NCI-H146 (cell line): Measurements from ENCODE around the gene EFNB3.
A peak's percentile ranks its signal among the peaks of the same experiment; 100 is the strongest.

Source experiments
- DNase-seq: peaks from one replicate; lab custom pipeline; 2025; lab: John Stamatoyannopoulos, UW

Gene EFNB3

DNA sequence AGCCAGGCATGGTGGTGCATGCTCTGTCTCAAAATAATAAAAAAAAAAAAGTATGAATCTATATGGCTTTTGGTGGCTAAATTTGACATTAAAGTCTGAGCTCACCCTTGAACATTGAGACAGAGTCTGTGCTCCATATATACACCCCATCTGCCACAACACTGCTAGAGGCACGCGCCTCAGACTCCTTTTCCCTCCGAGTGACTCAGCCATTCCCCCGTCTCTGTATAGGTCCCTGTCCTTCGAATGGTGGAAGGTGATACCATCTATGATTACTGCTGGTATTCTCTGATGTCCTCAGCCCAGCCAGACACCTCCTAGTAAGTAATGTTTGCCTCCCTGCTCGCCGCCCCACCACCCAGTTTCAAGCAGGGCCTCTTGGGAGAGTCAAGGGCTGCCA is 4.5 kb upstream of the EFNB3 start:
- no peak for DNase-seq

DNA sequence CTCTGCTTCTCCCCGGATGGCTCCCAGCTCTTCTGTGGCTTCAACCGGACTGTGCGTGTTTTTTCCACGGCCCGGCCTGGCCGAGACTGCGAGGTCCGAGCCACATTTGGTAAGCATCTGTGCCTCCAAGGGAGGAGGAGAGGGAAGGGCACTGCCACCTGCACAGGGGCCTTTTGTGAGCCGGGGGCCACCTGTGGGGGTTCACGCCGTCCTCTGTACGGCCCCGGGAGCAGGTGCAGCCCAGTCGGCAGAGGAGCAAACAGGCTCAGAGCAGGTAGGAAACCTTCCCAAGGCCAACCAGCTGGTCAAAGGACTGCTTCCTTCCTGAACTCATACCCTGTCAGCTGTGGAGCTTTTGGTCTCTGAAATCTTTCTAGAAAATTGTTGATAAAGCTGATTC is 3.3 kb upstream of the EFNB3 start:
- DNase-seq = no peak

DNA sequence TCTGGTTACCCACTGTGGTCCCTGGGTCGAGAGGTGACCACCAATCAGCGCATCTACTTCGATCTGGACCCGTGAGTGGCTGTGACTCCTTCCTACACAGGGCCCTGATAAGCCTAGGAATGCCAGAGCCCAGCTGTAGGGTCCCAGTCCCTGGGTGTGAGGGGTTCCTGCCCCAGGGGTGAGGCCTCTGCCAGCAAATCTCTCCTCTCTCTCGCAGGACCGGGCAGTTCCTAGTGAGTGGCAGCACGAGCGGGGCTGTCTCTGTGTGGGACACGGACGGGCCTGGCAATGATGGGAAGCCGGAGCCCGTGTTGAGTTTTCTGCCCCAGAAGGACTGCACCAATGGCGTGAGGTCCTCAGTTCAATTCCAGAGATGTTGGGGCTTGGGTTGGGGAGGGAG is 2.2 kb upstream of the EFNB3 start:
- no peak for DNase-seq

DNA sequence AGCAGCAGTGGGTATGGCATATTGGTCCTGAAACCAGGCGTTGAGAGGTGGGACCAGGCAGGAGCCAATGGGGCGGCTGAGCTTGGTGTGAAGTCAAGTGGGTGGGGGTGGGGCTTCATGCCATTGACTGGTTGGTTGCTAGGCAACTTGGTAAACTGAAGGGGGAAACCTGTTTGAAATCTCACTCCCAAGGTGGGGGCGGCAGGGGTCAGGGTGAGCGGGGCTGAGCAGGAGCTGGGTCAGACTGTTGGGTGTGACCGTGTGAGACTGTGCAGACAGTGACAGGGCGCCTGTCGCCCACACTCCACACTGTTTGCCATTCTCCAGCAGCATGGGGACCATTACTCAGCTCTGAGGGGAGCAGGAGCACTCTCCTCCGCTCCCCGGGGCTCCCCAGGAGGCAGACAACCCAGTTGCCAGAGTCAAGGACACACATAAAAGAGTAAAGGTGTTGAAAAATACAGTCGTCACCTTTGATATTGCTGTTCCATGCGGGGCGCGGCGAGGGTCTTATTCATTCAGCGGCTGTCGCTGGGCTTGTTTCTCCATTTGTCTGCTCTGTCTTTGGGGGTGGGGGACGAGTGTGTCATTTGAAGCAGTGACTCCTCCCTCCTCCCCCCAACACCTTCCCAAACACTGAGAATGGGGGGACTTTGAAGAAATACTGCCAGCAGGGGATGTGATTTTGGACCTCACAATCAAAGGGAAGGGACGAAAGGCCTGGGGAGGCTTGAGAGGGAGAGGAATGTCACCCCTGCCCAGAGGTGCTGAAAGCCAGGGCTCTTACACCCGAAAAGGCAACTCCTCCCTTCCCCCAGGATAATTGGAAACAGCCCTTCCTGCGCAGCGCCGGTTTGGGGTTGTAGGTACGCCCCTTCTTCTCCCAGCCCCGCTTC is 1.2 kb upstream of the EFNB3 start:
- peak; percentile 40 for DNase-seq

DNA sequence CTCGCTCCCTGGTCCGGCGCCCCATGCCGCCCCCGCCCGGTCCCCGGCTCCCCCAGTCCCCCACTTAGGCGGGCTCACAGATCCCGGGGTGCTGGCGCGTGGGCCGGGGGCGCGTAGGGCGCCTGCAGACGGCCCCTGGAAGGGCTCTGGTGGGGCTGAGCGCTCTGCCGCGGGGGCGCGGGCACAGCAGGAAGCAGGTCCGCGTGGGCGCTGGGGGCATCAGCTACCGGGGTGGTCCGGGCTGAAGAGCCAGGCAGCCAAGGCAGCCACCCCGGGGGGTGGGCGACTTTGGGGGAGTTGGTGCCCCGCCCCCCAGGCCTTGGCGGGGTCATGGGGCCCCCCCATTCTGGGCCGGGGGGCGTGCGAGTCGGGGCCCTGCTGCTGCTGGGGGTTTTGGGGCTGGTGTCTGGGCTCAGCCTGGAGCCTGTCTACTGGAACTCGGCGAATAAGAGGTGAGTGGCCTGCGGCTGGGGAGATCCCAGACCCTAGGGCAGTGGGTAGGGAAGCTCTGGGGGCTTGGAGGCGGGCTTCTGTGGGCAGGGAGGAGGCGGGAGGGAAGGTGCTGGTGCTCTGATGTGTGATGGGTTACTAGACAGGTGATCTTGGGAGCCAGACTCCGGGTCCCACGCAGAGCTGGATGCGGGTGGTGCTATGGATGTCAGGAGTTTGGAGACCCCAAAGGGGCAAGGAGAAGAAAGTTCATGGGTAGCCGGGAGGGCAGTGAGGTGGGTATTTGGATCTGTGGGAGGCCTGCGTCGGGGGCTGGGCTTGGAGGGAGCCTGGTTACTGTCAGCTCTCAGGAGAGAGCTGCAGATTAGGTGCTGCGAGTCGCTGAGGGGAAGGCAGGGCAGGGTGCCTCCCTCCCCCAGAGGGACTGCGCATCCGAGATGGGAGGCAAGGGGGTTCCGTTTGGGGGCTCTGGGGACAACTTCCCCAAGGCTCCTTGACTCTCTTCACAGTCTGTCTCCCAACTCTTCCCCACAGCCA is 560 bp downstream of the EFNB3 start:
- DNase-seq = peak; percentile 32

DNA sequence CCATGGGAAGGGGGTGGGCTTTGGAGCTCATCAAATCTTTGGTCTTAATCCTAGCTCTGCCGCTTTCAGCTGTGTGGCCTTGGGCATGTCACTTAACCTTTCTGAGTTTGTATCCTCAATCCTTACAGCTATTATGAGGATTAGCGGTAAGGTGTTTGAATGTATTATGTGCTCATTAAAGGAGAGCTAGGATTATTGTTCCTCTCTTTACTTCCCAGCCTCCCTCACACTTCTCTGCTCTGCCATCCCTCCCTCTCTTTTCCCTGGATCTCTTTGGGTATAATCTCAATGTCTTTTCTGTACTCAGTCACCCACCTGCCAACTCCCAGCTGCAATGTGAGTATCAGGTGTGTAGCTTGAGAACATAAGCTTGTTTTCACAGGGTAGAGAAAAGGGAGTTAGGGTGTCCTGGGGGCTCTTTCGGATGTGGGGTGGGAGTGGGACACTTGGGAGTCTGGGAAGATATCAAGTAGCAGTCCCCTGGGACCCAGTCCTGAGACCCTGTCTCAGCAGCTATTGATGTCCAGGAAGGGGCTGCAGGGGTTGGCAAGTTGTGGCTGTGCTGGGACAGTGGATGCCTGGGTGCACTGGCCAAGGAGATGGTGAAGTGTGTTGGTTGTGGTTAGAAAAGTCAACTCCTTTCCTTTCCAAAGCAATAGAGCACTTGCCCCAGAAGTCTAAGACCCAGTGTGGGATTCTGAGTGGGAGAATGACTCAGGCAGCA is 1.8 kb downstream of the EFNB3 start:
- DNase-seq = no peak

DNA sequence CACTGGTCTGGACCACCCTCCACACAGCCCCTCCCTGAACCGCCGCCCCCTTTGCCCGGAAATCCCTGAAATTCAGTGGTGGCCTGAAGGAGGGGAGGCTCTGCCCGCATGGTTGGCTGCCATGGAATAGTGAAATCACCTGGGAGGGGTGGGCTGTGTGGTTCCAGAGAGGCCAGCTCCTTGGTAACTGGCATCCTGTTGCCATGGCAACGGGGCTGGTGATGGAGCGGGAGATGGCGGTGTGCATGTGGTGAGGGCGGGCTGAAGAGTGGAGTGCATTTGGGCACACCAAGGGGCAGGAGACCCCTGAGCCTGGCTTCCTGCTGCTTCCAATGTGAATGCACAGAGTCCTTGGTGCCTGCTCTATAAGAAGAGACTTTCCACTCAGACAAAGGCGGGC is 2.4 kb downstream of the EFNB3 start:
- peak; percentile 10 for DNase-seq

DNA sequence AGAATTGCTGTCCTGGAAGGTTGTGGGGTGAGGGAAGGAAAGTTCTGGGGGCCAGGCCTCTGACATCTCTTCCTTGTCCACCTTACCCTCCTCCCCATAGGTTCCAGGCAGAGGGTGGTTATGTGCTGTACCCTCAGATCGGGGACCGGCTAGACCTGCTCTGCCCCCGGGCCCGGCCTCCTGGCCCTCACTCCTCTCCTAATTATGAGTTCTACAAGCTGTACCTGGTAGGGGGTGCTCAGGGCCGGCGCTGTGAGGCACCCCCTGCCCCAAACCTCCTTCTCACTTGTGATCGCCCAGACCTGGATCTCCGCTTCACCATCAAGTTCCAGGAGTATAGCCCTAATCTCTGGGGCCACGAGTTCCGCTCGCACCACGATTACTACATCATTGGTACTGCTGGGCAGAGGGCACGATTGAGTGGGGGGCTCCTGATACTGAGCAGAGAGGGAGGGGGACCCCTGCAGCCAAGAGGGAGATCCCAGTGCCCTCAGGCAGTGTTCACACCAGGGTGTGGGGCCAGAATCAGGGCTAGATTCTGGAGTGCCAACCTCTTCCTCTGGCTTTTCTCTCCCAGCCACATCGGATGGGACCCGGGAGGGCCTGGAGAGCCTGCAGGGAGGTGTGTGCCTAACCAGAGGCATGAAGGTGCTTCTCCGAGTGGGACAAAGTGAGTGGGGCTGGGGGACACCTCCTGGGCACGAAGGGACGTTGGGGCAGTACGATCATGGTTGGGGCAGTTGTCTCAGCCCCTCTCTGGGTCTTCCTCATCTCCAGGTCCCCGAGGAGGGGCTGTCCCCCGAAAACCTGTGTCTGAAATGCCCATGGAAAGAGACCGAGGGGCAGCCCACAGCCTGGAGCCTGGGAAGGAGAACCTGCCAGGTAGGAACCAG is 3.1 kb downstream of the EFNB3 start:
- DNase-seq = no peak

DNA sequence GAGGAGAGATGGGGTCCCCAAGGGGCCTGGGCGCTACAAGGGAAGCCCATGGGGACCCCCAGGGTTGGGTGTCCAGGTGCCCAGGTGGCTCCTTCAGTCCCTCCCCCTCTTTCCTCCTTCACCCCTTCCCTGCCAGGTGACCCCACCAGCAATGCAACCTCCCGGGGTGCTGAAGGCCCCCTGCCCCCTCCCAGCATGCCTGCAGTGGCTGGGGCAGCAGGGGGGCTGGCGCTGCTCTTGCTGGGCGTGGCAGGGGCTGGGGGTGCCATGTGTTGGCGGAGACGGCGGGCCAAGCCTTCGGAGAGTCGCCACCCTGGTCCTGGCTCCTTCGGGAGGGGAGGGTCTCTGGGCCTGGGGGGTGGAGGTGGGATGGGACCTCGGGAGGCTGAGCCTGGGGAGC is 4.0 kb downstream of the EFNB3 start:
- no peak for DNase-seq

DNA sequence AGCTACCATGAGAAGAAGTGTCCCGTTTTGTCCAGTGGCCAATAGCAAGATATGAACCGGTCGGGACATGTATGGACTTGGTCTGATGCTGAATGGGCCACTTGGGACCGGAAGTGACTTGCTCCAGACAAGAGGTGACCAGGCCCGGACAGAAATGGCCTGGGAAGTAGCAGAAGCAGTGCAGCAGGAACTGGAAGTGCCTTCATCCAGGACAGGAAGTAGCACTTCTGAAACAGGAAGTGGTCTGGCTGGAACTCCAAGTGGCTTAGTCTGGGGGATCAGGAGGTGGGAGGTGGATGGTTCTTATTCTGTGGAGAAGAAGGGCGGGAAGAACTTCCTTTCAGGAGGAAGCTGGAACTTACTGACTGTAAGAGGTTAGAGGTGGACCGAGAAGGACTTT is 5.3 kb downstream of the EFNB3 start:
- DNase-seq = no peak

DNA sequence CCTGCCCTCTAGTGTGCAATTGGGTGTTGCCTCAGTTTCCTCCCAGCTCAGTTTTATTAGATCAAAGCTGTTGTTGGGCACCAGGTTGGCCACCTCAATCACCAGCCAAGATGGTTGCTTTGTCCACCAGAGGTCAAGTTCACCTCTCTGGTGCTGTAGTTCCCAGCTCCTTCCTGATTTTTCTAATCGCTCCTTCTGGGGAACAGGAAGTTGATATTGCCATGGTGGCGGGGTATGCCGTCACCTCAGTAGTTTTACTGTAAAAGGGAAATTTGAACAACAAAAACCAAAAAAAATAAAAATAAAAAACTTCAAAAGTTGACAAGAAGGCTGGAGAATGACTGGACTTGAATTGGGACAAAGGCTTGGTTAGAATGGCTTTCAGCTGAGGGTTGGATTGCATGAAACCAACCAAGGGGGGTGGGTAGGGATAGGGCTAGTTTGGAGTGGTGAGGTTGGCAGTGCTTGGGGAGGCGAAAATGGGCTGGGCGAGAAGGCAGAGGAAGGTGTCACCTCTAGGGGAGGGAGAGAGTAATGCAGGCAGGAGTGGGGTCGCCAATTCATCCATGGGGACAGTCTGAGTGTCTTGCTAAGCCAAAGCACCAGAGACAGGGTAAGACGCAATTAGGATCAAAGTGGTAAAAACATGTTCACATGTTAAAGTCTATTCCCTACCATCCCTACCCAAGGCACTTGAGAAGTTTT is 6.2 kb downstream of the EFNB3 start:
- no peak for DNase-seq

DNA sequence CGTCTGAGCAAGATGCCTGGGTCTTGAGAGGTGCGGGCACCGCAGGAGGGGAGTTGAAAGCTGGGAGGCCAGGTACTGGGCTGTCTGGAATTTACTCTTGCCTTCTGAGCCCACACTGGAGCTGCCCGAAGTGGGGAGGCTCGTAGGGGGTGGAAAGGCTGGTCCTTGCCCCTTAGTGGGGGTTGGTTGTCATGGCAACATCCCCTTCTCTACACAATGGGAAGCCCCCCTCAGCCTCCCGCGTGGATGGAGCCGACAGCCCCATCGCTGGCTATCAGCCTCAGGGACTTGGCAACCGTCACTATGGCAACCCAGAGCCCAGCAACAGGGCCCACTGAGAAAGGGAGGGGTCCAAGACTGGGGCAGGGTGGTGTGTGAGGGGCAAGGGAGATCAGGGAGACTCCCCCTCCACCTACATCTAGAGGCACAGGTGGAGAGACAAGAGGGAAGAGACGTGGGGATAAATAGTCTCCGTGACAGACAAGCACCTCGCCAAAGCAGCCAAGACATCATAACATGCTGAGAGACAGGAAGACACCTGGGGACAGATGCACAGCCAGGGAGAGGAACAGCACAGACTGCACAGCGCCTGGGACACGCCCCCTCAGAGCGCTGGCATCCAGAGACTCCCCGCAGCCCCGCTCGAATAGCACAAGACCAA is 7.2 kb downstream of the EFNB3 start:
- DNase-seq = peak; percentile 23

DNA sequence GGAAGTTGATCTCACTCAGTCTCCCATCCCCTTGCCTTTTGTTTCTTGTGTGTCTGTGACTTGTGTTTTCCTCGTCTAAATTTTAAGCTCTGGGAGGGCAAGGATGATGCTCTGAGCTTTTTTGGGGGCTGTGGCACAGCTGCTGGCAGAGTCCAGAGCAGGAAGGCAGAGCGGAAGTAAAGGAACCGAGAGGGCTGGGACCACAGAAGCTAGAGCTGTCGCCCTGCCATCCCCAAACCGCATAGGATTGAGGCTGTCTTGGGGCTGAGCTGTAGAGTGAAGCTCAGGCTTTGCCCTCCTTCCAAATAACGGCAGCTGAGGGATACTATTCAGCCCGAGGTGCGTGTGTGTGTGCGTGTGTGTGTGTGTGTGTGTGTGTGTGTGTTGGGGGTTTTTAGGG is 8.8 kb downstream of the EFNB3 start:
- no peak for DNase-seq

DNA sequence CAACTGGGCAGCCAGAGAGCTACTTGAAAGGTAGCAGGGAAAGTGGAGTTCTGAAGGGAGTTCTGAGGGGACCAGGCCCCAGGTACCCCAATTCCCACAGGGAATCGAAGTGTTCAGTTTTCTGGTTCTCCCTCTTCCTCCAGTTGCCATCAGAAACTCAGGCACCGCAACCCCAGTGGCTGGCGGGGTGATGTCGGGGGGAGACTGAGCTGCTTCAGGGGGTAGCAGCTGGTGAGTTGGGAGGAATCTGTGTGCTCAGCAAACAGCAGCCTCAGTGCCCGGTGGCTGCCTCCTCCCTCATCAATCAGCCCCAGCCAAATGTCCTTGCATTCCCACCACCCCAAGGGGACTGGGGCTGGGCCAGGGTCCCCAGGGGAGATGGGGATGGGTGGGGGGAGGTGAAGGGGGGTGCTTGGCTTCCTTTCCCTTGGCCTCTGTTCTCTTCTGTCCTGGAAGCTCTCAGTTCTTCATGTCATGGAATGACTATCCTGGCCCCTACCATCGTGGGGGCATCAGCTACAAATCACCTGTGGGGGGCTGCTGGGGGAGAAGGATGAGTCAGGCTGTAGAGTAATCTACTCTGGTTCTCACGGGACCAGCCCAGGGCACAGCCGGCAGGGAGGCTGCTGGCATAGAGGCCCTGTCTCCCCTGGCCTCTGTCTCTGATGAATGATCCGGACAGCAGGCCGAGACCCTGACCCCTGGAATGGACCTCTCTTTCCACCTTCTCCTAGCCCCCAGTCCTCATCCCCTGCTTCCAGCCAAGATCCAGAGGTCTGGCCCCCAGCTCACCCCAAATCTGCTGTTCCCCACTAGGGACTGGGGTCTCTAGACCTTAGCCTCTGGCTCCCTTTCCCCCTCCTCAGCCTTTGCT is 10.0 kb downstream of the EFNB3 start:
- DNase-seq = no peak

DNA sequence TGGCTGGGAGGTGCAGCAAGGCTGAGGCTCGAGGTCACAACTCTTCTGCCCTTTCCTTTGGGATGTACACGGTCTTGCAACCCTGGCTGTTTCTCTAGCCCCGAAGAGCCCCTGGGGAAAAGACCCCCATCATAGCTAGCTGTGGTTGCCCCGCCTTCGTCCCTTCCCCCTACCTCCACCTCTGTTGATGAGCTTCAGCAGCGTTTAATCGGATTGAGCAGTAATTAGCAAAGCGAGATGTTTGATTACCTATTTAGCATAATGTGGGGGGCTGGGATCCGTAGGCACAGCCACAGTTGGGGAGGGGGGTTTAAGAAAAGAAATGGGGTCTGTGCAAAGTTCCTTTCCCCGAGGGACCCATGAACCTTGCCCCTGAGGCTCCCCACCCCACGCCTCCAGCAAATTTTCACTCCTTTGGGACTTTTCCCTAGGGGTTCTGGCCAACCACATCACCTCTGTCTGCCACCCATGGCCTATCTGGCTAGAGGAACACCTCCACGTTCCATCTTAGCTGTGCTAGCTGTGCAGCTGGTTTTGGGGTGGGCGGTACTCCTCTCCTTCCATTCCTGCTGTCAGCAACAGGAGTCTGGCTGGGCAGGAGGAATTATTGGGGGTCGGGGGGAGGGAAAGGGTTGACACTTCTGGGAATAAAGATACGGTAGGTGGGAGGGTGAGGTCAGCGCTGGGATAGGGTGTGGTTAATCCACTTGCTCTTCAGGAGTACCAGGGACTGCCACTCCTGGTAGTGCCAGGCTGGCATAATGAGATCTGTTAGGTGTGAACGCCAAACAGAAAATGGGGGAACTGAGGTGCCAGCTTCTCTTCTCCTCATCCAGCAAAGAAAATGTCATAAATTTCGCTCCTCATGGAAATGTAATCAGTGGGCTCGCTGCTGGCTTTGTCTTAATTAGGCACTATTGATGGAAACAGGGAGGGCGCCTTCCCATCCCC is 11.2 kb downstream of the EFNB3 start:
- no peak for DNase-seq

DNA sequence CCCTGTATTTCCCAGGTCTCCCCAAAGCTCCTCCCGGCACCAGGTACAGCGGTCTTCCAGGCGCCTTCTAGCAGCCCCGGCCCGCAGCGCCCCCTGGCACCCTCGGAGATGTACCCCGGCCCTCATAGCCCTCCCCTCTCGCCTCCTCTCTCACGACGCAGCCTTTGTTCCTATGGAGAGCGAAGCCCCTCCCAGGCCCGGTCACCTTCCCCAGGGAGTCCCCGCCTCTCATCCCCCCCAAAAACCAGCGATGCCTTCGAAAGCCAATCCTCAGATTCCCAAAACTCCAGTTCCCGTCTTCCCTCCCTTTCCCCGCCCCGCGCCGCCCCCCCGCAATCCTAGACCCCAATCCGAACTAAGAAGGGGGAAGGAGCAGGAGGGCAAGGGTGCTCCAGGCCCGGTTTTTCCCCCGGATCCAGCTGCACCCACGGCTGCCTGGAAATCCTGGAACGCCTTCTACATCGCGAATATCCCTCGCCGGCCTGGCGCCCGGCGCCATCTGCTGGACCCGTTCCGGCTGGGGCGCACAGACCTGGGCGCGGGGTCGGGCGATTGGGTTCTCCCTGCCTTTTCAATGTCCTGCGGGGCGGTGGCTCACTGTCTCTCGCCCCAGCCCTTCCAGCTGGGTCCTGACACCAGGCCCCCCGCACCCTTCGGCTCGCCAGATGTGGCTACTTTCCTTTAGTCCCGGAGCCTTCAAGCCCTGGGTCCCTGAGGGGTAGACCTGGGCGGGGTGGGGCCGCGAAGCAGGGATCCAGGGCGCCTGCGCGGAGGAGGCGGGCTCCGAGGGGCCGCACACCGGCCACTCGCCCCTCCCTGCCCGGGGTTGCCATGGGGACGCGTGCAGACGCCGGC is 12.1 kb downstream of the EFNB3 start, which contains the start of gene DNAH2:
TSS of gene DNAH2 (plus strand) at position 844 of the 855 bp plus-strand sequence. CDS start 1,991 bp downstream, outside the sequence.
- DNase-seq = peak; percentile 87
